Measurements from ENCODE around the gene GORASP2.
"Not testable (repeated sequence)": the region's sequence is repeated elsewhere in the genome, so short reads cannot be mapped to it uniquely, and the experiment has no call there.

GORASP2 gene

DNA sequence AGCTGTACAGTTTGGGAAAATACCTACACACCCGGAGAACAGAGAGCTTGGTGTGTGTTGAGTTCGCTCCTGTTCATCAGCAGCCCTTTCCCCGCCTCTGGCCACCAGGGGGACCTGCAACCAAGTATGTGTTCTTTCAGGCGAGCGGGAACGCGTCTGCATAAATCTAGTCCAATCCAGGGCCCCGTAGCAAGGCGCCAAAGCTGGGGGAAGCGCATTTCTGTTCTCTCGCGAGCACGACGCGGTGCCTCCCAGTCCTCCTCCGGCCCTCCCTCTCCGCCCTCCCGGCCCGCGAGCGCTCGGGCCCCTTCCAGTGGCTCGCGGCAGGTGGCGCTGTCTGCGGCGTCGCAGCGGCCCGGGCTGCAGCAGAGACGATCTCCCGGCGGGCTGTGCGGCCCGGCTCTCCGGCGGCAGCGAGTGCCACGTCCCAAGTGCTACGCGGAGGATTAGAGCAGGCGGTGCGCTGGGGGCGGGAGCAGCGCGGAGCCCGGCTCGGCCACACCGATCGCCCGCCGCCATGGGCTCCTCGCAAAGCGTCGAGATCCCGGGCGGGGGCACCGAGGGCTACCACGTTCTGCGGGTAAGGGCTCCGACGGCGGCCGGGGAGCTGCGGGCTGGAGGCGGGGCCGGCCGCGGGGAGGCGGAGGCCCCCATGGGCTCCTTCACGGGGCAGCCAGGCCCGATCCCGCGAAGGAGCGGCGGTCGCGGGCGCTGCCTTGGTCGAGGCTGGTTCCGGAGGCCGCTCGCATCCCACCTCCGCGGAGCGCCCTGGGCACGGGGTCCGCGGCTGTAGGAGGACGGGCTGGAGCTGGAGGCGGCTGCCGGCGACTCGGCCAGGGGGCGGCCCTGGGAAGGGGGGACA is at the start of gene GORASP2:
GORASP2 (plus strand) TSS at position 430 of the 862 bp plus-strand sequence; CDS start at position 518, 88 bp downstream.
- peak; percentile 98 for DNase-seq

DNA sequence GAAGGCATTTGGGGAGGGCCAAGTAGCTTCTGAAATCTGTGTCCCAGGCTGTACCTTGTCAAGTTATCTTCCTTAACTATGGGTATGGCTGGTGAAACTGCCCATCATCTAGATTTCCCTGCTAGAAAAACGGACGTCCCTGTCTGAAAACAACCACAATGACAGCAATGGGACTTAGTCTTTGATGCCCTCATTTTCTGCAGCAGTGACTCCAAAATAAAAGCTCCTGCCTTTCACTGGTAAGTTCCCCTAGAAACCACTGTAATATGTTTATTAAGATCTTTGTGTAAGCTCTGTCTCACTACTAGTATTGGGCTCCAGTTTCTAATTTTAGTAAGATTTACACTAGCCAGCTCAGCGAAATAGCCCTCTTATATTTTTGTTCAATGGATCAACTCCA is 47.2 kb upstream of the GORASP2 start:
- DNase-seq, result no peak

DNA sequence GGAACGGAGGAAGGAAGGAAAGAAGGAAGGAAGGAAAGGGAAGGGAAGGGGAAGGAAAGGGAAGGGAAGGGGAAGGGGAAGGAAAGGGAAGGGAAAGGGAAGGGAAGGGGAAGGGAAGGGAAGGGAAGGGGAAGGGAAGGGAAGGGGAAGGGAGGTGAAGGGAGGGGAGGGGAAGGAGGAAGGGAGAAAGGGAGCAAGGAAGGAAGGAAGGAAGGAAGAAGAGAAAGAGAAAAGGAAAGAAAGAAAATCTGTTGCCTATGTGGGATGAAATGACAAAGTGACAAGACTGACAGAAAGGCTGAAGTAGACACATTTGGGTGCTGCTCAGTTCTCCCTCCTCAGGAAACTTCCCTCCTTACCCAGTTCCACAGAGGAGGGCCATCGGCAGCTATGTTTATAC is 46.3 kb upstream of the GORASP2 start:
- no peak for DNase-seq

DNA sequence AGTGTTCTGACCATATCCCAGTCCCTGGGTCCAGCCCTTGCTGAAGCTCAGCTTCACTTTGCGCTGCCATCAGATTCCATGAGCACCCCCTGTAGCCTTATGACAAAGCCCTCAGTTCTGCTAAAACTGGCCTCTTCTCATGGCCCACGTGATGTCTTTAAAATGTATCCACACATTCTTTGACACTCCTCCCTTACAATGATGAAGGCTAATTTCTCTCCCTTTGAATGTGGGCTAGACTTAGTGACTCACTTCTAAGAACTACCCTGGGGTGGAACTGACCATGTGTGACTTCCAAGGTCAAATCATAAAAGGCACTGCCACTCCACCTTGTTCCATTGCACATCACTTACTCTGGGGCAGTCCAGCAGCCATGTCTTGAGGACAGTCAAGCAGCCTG is 45.4 kb upstream of the GORASP2 start:
- no peak for DNase-seq

DNA sequence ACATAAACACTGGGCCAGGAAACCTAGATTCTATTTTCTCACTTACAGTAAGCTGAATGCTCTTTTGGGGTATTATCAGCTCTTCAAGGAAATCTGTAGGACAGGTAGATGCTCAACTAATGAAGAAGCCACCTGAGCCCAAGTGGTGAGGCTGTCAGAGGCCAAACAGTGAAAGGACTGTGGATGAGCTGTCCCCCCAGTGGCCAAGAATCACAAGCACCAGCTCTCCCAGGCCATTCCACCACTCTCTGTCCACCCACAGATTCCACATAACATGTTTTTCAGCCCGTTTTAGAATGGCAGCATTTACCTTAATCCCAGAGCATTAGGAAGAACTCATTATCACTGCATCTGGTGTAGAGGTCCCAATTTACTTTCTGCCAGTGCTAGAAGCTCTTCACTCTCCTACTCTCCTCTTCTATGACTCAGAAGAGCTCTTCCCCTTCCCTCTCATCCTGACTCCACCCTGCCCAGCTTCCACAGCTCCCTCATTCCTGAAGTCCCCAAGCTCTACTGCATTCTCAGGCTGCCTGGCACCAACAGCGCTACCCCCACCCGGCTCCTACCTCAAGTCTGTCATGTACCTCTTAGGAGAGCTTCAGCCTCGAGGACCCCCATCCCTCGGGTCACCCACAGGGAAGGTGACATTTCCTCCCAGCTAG is 43.8 kb upstream of the GORASP2 start:
- DNase-seq, result no peak

DNA sequence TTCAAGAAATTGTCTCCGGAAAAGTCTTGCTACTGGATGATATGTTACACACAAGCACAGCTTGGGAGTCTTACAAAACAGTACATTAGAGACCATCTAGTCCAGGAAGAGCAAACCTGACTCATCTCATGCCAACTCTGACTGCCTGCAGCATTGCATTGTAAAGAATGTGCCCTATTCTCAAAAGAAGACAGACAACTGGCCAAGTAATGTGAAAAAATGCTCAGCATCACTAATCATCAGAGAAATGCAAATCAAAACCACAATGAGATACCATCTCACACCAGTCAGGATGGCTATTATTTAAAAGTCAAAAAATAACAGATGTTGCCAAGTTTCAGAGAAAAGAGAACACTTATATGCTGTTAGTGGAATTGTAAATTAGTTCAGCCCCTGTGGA is 42.7 kb upstream of the GORASP2 start:
- no peak for DNase-seq

DNA sequence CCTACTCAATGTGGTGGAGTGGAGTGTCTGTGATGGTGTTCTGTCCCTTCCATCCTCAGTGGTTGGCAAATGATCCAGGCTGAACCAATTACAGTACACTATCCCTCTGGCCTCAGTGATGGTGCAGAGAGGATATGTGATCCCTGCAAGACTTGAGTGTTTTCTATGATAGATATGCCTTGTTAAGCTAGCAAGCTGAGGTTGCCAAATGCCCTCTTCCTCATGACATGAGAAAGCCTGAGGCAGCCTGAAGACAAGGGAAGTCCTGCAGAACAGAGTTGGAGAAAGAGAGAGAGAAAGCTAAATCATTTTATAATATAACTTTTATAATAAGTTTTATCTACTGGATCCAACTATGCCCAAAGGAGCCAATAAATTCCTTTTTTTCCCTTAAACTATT is 41.6 kb upstream of the GORASP2 start:
- no peak for DNase-seq

DNA sequence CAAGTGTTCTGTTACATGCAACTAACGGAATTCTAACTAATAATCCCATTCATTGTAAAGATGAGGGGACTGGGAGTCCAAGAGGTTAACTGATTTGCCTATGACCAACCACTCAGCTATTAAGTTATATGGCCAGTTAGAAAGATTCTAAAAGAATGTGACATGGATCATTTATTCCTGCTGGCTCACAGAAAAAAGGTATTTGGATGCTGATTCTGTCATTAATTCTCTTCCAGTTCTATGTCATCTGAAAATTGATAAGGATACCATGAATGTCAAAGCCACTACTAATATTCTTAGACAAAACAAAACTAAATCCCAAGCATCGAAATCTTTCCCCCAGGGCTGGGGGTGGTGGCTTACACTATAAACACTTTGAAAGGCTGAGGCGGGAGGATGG is 41.2 kb upstream of the GORASP2 start:
- no peak for DNase-seq

DNA sequence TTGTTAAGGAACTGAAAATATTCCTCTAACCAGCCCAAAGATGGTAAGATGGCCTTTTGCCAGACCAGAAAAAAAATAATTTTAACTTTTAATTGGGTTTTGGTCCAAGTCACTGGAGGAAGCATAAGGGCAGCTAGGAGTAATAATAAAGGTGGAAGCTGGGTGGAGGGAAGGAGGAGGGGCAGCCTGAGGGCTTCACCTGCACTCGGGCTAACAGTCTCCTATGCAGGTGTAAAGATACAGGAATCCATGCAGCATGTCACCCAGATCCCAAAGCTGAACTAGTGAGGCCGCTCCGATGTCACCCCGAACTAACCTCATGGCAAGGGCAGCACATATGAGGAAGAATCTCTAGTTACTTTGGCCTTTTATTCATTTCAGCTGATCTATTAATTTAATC is 37.2 kb upstream of the GORASP2 start:
- no peak for DNase-seq

DNA sequence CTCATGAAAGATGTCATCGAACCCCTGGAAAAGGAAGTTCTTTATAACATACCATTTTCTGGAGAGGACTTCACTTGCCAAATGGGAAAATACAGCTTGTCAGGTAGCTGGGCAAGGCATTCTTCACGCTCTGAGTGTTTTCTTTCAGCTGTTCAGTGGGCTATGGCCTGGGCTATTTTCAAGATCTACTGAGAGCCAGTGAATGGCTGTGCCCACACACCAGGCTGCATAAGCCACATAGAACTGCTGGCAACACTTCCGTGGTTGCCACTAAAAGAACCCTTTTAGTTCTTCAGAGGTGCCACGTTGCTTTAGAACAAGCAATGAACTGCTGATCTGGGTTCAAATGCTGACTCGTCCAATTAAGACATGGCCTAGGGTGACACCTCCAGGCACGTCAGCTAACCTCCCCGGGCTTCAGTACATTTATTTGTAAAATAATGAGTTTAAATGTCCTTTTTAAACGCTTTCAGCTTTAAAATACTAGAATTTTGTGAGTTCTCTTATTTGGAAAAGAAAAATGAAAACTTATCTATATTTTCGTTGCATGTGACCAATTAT is 36.6 kb upstream of the GORASP2 start:
- DNase-seq, result no peak

DNA sequence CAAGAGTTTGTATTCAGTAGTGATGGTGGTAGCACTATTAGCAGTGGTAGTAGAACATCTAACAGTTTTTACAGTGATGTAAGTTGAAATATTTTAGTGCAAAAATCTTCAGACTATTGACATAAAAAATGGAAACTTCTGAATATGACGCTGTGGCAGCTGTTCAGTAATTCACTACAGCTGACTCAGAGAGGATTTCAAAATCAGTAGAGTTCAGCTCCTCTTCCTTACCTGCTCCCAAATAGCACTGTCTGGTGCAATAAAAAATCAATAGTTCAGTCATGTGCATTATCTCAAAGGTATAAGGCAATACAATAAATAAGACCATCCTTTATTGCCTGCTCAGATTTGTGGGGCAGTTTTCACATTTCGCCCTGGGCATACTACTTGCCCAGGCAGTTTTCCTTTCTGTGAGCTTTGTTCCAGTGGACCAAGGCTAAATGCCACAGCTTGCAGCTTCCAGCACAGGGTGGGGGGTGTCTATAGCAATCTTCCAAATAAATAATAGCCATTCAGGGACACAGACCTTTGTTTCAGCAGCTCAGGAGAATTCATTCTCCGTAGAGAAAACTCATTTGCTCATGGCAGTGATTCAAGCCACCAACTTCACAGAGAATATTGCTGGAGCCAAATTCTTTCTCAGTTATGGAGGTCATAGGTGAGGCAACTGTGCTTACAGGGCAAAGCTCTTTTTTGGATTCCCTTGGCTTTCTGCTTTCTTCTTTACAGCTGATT is 33.9 kb upstream of the GORASP2 start:
- no peak for DNase-seq

DNA sequence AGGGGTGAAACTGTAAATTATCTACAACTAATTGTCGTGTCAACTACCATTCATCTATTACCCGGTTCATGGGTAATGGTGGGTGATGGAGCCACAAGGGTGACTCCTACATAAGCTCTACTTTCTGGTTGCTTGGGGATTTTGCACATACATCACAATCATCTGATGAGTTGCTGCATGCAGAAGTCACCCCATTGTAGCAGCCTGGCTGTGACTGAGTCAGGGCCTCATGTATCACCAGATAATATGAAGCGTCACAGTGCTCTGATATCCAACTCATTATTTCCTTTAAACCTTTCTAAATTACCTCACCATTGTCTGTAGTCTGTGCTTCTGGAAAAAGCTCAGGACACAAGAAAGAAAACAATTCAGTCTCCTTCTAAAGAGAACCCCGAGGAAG is 32.4 kb upstream of the GORASP2 start:
- DNase-seq, result no peak

DNA sequence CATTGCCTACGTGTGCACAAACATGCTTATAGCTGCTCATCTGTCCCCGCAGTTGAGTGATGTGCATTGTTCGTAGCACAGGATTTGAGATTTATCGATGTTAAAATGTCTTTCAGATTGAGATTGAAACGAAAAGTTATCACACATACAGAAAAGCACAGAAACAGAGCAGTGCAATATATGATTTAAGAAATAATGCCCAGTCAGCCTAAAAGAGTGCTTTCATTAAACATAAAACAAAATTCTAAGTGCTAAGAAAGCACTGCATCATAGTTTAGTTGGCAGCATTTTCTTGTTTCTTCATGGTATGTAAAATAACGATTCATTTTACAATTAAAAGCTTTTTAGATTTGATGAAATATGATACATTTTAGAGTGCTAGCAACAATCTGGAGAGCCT is 31.9 kb upstream of the GORASP2 start:
- DNase-seq, result no peak

DNA sequence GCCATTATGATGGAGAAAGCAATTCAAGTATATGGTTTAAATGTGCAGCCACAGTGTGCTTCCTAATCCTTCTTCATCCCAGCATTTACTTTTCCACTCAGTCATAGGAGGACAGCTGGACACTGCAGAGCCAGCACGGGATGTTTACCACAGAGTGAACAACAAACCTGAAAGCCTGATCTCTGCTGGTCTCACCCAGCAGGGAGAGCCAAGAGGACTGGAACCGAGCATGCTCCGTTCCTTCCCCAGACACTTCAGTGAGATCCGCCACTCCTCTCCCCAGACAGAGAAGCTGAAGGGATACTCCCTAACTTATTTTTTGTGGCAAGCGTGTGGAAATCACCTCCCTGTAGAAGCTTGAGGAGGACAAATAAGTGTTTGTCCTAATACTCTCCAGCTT is 23.2 kb upstream of the GORASP2 start:
- no peak for DNase-seq

DNA sequence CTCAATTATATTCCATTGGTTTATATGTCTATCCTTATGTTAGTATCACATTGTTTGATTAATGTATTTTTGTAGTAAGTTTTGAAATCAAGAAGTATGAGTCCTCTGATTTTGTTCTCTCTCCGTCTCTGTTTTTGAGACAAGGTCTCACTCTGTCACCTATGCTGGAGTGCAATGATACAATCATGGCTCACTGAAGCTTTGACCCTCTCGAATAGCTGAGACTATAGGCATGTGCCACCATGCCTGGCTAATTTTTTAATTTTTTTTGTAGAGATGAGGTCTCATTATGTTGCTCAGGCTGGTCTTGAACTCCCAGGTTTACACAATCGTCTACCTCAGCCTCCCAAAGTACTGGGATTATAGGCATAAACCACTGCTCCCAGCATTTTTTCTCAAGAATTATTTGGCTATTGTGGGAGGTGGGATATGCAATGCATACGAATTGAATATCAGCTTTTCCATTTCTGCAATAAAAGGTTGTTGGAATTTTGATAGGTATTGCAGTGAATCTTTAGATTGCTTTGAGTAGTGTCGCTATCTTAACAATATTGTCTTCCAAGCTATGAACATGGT is 17.7 kb upstream of the GORASP2 start:
- no peak for DNase-seq

DNA sequence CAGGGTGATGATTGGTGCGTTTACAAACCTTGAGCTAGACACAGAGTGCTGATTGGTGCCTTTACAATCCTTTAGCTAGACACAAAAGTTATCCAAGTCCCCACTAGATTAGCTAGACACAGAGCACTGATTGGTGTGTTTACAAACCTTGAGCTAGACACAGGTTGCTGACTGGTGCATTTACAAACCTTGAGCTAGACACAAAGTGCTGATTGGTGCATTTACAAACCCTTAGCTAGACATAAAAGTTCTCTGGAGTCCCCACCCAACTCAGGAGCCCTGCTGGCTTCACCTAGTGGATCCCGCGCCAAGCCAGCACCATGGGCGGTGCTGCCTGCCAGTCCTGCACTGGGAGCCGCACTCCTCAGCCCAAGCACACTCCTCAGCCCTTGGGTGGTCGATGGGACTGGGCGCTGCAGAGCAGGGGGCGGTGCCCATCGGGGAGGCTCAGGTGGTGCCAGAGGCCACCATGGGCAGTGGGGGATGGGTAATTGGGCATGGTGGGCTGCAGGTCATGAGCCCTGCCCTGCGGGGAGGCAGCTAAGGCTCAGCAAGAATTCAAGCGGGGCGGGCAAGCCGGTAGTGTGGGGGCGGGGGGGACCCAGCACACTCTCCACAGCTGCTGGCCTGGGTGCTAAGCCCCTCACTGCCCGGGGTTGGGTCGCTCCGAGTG is 13.9 kb upstream of the GORASP2 start:
- DNase-seq, result not testable (repeated sequence)

DNA sequence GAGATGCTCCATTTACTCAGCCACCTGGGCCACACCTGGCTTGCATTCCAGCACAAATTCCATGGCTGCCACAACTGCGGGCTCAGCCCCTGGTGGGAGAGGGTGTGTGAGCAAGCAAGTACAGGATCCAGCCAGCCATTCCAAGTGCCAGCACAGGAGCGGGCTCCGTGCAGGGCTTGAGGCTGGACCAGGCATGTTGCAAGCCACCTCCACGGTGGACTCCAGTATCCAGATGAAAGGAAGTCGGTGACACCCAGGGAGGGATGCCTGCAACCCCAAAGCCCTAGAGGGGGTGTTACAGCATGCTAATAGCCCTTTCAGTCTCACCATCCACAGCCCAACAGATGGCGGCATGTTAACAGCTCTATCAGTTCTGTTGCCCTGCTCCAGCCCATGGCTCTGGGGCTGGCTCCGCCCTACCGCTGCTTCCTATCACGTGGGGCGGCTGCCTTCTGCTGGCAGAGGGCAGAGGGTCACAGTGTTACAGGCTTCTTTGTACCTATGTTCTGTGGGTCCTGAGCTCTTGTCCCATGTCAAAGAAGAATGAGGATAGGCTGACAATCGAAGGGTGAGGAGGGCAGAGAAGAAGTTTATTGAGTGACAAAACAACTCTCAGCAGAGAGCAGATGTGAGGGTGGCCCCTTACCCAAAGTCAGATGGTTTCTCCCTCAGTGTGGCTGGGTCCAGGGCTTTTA is 11.7 kb upstream of the GORASP2 start:
- no peak for DNase-seq

DNA sequence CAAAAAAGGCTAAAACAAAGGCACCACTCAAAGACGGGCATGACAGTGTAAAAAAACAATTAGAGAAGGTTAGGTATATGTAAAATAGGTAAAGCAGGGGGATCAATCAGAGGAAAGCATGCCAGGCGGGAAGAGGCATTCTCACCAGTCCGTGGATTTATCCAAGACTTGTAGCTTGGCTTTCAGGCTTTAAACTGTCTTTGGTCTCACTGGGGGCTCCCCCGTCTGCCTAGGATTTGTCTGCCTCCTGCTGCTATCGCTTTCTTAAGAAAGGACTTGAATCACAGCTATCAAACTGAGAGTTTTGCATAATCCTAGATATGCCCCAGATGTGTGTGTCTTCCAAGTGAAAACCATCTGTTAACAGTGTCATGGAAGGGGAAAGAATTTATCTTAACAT is 11.1 kb upstream of the GORASP2 start:
- no peak for DNase-seq

DNA sequence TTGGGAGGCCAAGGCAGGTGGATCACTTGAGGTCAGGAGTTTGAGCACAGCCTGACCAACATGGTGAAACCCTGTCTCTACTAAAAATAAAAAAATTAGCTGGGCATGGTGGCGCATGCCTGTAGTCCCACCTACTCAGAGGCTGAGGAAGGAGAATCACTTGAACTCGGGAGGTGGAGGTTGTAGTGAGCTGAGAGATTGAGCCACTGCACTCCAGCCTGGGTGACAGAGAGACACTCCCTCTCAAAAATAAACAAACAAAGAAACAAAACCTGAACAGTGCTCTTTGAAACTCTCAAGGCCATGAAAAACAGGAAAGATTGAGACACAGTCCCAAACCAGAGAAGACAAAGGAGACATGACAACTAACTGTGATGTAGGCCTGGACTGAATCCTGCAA is 7.2 kb upstream of the GORASP2 start:
- not testable (repeated sequence) for DNase-seq

DNA sequence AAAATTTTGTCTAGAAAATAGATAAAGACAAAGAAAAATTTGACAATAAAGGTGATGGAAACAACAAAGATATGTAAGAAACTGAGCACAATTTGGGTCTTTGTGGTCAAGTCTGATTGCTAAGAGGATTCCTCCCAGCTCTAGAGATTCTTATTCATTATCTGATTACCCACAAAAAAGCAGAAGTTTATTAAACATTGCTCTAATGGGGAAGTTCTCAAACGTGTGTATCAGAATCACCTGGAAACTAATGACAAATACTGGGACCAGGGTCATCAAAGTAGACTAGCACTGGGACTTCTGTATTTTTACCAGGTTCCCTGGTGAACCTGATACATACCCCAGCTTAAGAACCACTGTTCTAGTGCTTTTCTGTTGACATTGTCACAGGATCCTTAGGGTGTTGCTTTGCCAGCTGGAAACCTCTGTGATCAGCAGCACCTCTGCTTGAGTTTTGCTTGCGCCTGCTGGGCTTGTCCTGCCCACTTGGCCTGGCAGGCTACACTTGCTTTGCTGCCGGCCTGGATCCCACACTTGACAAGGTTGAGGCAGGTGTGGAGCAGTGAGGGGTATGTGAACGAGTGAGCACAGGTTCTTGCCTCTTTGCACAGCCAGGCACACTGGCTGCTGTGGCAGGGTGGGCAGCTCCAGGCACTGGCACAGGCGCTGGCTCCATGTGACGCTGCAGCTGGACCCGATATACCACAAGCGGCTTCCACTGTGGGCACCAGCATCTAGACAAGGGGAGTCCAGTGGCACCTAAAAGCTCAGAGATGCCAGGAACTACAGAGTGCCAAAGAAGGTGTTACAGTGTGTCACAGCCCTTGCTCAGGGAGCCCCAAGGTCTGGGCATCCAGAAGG is 6.2 kb upstream of the GORASP2 start:
- no peak for DNase-seq

DNA sequence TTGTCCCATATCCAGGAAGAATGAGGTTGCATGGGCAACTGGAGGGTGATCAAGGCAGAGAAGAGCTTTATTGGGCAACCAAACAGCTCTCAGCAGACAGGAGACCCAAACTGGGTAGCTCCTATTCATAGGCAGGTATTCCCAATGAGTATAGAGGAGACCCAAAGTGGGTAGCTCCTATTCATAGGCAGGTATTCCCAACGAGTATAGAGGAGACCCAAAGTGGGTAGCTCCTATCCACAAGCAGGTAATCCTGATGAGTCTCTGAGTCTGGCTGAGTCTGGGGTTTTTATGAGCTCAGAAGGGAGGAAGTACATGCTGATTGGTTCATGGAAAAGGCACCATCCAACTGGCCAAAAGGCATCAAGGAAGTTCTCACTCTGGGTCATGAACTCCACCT is 5.3 kb upstream of the GORASP2 start:
- no peak for DNase-seq
